ENCODE results near the gene HSD11B2.
A peak's percentile ranks its signal among the peaks of the same experiment; 100 is the strongest.

HSD11B2 gene

DNA sequence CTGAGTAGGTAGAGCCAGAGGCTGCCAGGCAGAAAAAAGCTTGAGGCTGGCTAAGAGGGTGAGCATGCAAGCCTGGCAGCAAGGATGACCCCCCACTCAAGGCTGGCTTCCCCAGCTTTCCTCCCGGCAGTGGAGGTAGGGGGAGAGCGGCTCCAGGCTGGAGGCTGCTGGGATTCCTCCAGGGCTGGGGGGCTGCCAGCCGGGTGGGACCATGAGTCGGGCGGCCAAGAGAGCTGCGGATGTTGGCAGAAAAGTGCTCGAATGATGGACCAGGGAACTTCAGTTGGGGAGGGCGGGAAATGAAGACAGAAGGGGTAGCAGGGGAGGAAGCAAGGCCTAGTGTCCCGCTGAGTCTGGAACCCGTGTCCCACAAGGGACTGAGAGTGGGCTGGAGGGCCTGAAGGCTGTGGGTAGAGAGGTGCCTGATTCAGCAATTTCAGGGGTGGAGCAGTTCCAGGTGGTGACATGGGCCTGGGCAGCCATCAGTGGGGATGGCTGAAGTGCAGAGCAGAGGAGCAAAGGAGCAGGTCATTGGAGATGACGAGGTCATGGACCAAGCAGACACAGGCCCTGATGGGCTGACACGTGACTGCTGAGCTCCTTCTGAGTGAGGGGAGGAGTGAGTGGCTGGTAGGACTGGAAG, 20.3 kb downstream of the HSD11B2 start:
- TF ChIP-seq, protein P1, sequence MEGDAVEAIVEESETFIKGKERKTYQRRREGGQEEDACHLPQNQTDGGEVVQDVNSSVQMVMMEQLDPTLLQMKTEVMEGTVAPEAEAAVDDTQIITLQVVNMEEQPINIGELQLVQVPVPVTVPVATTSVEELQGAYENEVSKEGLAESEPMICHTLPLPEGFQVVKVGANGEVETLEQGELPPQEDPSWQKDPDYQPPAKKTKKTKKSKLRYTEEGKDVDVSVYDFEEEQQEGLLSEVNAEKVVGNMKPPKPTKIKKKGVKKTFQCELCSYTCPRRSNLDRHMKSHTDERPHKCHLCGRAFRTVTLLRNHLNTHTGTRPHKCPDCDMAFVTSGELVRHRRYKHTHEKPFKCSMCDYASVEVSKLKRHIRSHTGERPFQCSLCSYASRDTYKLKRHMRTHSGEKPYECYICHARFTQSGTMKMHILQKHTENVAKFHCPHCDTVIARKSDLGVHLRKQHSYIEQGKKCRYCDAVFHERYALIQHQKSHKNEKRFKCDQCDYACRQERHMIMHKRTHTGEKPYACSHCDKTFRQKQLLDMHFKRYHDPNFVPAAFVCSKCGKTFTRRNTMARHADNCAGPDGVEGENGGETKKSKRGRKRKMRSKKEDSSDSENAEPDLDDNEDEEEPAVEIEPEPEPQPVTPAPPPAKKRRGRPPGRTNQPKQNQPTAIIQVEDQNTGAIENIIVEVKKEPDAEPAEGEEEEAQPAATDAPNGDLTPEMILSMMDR (IDR thresholded peaks at IDR 0.05; ENCODE audit: low read depth, low read length): no peak
- DNase-seq (ENCODE audit: low read depth in 2 of 2): no peak
- H3K4me3 ChIP-seq (replicated peaks in 1 of 2; ENCODE audit: low read depth in 2 of 2, low read length in 2 of 2): no peak overlapping the region

DNA sequence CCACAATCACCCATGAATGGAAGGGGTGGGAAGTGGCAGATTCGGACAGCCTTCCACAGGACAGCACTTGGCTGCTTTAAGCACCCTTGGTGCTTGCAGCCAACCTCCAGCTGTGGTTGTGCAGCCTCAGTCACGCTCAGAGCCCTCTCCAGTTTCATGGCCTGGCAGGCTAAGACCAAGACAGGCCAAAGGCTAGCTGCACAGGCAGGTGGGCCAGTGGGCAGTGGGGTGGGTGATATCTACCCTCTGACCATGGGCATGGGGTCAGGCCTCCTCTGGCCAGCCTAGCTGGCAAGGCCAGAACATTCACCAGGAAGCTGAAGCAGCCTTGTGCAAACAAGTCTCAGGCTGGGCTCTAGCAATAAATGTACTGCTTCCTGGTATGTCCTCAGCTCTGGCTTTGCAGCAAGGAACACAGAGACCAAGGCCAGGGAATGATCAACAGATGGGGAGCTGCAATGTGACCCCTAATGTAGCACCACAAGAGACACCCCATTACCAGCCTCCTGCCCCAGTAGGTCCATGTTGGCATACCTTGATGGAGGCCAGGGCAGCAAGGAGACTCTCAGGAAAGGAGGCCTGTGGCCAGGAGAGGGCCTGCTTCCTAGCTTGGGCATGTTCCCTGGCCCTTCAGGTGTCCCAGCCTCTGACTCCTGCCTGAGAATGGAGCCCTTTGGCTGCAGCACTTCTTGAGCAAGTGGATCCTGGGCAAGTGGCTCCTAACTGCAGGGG, 20.9 kb downstream of the HSD11B2 start:
- H3K4me3 ChIP-seq (replicated peaks in 1 of 2; ENCODE audit: low read depth in 2 of 2, low read length in 2 of 2): no peak overlapping the region
- TF ChIP-seq, protein P1 (IDR thresholded peaks at IDR 0.05; ENCODE audit: low read depth, low read length): no peak
- DNase-seq (ENCODE audit: low read depth in 2 of 2): no peak

DNA sequence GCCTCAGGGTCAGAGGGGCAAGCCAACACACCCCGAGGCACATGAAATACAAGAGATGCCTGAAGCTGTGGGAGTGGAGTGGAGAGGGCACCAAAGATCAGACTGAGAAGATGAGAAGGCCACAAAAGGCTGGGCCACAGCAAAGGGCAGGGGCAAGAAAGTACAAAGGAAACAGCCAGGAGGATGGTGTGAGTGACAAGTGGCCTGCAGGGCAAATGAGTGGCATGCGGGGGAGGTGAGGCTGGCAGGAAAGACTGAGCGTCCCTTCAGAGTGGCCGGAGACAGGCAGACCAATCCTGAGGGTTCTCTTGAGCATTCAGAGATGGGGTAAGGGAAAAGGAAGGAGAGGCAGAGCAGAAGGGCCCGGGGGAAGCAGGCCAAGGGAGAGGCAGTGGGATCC, 23.2 kb downstream of the HSD11B2 start:
- no peak overlapping the region for H3K4me3 ChIP-seq (replicated peaks in 1 of 2; ENCODE audit: low read depth in 2 of 2, low read length in 2 of 2)
- TF ChIP-seq, protein P1 (IDR thresholded peaks at IDR 0.05; ENCODE audit: low read depth, low read length): no peak
- no peak for DNase-seq (ENCODE audit: low read depth in 2 of 2)

DNA sequence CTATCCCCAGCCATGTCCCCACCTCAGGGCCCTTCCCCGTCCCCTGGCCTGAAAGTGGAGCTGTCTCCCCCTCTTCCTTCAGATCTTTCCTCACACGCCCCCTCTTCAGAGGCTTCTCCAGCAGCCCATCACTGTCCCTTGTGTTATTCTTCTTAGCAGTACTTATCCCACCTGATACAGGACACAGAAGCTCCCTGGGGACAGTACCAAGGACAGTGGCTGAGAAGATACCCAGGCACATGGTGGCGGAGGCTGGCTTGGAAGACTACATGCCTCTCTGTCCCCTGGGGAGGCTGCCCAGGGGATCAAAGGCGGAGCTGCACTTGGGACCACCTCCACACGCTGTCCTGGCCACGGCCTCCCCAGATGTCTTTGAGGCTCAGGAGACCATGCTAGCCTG, 23.9 kb downstream of the HSD11B2 start:
- no peak for DNase-seq (ENCODE audit: low read depth in 2 of 2)
- TF ChIP-seq, protein P1 (IDR thresholded peaks at IDR 0.05; ENCODE audit: low read depth, low read length): no peak

DNA sequence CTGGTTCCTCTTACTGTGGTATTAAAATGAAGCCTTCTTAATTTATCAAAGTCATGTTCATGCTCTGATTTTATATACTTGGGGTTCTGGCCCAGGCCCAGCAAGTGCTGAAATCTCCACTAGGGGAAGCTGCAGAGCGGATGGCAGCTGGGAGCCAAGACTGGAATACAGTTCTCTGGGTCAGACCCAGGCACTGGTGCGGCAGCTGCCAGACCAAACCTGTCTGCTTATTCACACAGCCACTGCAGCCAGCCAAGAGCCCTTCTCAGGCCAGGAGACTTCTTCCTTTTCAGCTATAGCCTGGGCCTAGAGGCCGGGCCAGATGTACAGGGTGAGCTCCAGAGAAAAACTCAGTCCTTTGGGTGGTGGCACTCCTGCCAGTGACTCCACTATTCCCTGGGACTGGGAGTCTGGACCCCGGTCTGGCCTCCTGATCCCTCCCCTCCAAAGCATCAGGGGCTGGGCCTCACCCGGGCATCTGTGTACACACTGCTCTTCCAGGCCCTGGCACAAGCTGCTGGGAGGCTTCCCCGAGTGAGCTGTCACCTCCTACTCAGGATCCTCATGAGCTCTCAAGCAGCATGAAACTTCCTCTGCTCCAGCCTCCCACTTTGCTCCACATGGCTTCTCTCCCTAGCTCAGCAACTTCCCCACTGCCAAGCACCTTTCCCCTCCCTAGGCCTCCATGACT, 25.6 kb downstream of the HSD11B2 start:
- TF ChIP-seq, protein P1 (IDR thresholded peaks at IDR 0.05; ENCODE audit: low read depth, low read length): peak; percentile 65
- peak; percentile 57 to 82 for DNase-seq (ENCODE audit: low read depth in 2 of 2)
- H3K4me3 ChIP-seq (replicated peaks in 1 of 2; ENCODE audit: low read depth in 2 of 2, low read length in 2 of 2): no peak overlapping the region

More for the DNA sequence above, 23.9 kb downstream of the HSD11B2 start:
- H3K4me3 ChIP-seq (replicated peaks in 1 of 2; ENCODE audit: low read depth in 2 of 2, low read length in 2 of 2): no peak overlapping the region

DNA sequence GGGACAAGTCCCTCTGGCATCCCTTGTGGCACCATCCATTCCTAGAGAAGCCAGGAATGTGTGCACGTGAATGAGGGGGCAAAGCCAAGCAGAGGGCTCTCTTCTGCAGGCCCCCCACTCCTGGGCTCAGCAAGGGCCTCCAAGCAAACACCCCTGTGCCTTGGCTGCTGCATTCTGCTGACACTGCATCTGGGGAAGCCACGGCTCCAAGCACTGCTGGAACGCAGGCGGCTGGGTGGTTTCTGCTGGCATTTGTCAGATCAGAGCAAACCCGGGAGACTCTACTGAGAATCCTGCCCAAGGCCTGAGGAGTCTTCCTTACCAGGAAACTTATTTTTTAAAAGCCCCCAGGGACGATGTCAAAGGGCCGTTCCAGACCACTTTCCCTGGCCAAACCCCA, 26.7 kb downstream of the HSD11B2 start:
- DNase-seq (ENCODE audit: low read depth in 2 of 2): no peak

More for the DNA sequence above, 26.7 kb downstream of the HSD11B2 start:
- no peak overlapping the region for H3K4me3 ChIP-seq (replicated peaks in 1 of 2; ENCODE audit: low read depth in 2 of 2, low read length in 2 of 2)
- TF ChIP-seq, protein P1 (IDR thresholded peaks at IDR 0.05; ENCODE audit: low read depth, low read length): no peak

Measured in cardiac fibroblast (primary cell).